ENCODE results near the gene KIFBP. TPM values are rescaled to one million over a fixed set of nuclear protein-coding genes. Genes with fewer than 3 reads are reported as not detected.
A peak's percentile ranks its signal among the peaks of the same experiment; 100 is the strongest.

Gene KIFBP
- total and polyA plus RNA-seq, 2 donors (not counting 3 experiments of a cell fraction or from before 2014, with no cell fraction given) = 17.6 to 39.8 TPM

- Histone ChIP-seq H3K9ac (replicated peaks; ENCODE audit: extremely low read depth, insufficient read depth, low read length) (peak overlapping the region; percentile 70), H3K4me1 (ENCODE audit: control insufficient read depth, extremely low read depth, insufficient read depth, low read length) (peaks cover 53% of the 10 kb centered on the region), H3K27me3 (ENCODE audit: control insufficient read depth in 2 of 2, insufficient read depth in 2 of 2, low read length in 2 of 2) (no peaks in the 10 kb centered on the region), H3K9me3 (replicated peaks; ENCODE audit: control insufficient read depth, insufficient read depth, low read length) (no peaks in the 10 kb centered on the region), H4K20me1 (replicated peaks; ENCODE audit: control insufficient read depth, extremely low read depth, insufficient read depth, low read length) (no peaks in the 10 kb centered on the region), H3K27ac (ENCODE audit: insufficient read depth, low read depth, low read length) (peak overlapping the region; percentile 91), H3K79me2 (ENCODE audit: control insufficient read depth, insufficient read depth, low read length) (no peaks in the 10 kb centered on the region), H3K9me1 (replicated peaks; ENCODE audit: control insufficient read depth, extremely low read depth, insufficient read depth, low read length) (no peaks in the 10 kb centered on the region), H2AFZ (ENCODE audit: low read depth, low read length) (no peak overlapping the region), H3K36me3 (ENCODE audit: control insufficient read depth in 2 of 2, extremely low read depth in 1 of 2, insufficient read depth in 2 of 2, low read length in 2 of 2) (no peaks in the 10 kb centered on the region), H3K4me2 (ENCODE audit: insufficient read depth, low read length) (no peak overlapping the region), H3K4me3 (replicated peaks in 1 of 3; ENCODE audit: insufficient read depth in 1 of 3, low read depth in 1 of 3, low read length in 3 of 3) (no peak overlapping the region)
- CTCF ChIA-PET = interaction anchor here (1.0 kb wide), 1 partner anchor 55 kb away, joined by 3 read pairs; no protein-coding TSS in a partner anchor
- no peak for FAIRE-seq
- TF ChIP-seq POLR2AphosphoS5 (IDR thresholded peaks at IDR 0.05; ENCODE audit: insufficient read depth, low read depth, low read length) (no peak), JUN (IDR thresholded peaks at IDR 0.05; ENCODE audit: borderline replicate concordance, insufficient read depth, insufficient read length, low read depth) (no peak), CTCF (IDR thresholded peaks at IDR 0.05; ENCODE audit: extremely low read depth in 1 of 2, insufficient read depth in 1 of 2, low read depth in 1 of 2, low read length in 2 of 2) (no peak), MAX (IDR thresholded peaks at IDR 0.05; ENCODE audit: insufficient read depth, insufficient read length) (no peak)
- no peak for DNase-seq (ENCODE audit: low read depth, low spot score)
- dilution Hi-C loops (cut with MboI; ENCODE audit: extremely low pct_ligation_motif_present, low sequenced_read_pairs) = no loop called here
- POLR2A ChIA-PET = no interaction called here
- no TSS peak for BruUV-seq (replicated peaks)
- intact Hi-C loops (cut with micrococcal nuclease) = no loop called here
These were observed 71.7 kb downstream of the KIFBP start for GRCh38 chr10:69060127-69060798.

All from endothelial cell of umbilical vein (primary cell).